Measurements from ENCODE around the gene VTCN1.

The VTCN1 gene

GRCh38 chr1:117208580-117208979 lies 2.1 kb downstream of the VTCN1 start:
- DNase-seq, result no peak

- DNase-seq, result no peak
Measured at GRCh38 chr1:117205368-117205767, 5.4 kb downstream of the VTCN1 start.

- no peak for DNase-seq
Measured at GRCh38 chr1:117201808-117202207, 8.9 kb downstream of the VTCN1 start.

- no peak for DNase-seq
Measured at GRCh38 chr1:117198097-117198496, 12.6 kb downstream of the VTCN1 start.

GRCh38 chr1:117189726-117190125 lies 21.0 kb downstream of the VTCN1 start:
- DNase-seq, result no peak

GRCh38 chr1:117188816-117189437 lies 21.8 kb downstream of the VTCN1 start:
- DNase-seq, result peak; percentile 13

- peak; percentile 43 for DNase-seq
Measured at GRCh38 chr1:117188170-117188815, 22.4 kb downstream of the VTCN1 start.

GRCh38 chr1:117183112-117183511 lies 27.6 kb downstream of the VTCN1 start:
- no peak for DNase-seq

- DNase-seq, result no peak
Measured at GRCh38 chr1:117182319-117182718, 28.4 kb downstream of the VTCN1 start.

- no peak for DNase-seq
Measured at GRCh38 chr1:117181630-117182041, 29.1 kb downstream of the VTCN1 start.

- no peak for DNase-seq
Measured at GRCh38 chr1:117180147-117180967, 30.4 kb downstream of the VTCN1 start.

GRCh38 chr1:117179471-117179870 lies 31.3 kb downstream of the VTCN1 start:
- no peak for DNase-seq

GRCh38 chr1:117178756-117179155 lies 32.0 kb downstream of the VTCN1 start:
- DNase-seq, result no peak

- no peak for DNase-seq
Measured at GRCh38 chr1:117177376-117177775, 33.4 kb downstream of the VTCN1 start.

- DNase-seq, result peak; percentile 16
Measured at GRCh38 chr1:117176579-117176978, 34.1 kb downstream of the VTCN1 start.

GRCh38 chr1:117174851-117175250 lies 35.9 kb downstream of the VTCN1 start:
- no peak for DNase-seq

- DNase-seq, result no peak
Measured at GRCh38 chr1:117173691-117174090, 37.0 kb downstream of the VTCN1 start.

GRCh38 chr1:117173006-117173405 lies 37.7 kb downstream of the VTCN1 start:
- DNase-seq, result no peak

- no peak for DNase-seq
Measured at GRCh38 chr1:117171900-117172511, 38.7 kb downstream of the VTCN1 start.

- DNase-seq, result no peak
Measured at GRCh38 chr1:117169871-117170596, 40.7 kb downstream of the VTCN1 start.

- DNase-seq, result peak; percentile 46
Measured at GRCh38 chr1:117167402-117167801, 43.3 kb downstream of the VTCN1 start.

GRCh38 chr1:117166076-117166475 lies 44.7 kb downstream of the VTCN1 start:
- DNase-seq, result no peak

GRCh38 chr1:117164209-117164608 lies 46.5 kb downstream of the VTCN1 start:
- DNase-seq, result no peak

Data from fibroblast of skin of scalp (primary cell).